A549 (cell line): ENCODE results near the gene CTSV.

Experiments
- CBX8 ChIP-seq: fragments of 200-600 bp; sonication (generic); IDR thresholded peaks from 2 replicates; pipeline ENCODE4 v1.6.1; 2016
- CTCF ChIP-seq: fragments of >200 bp; sonication (Bioruptor Twin); formaldehyde crosslinking; IDR thresholded peaks from 3 replicates; pipeline ENCODE4 v1.5.1; 2016
- EP300 ChIP-seq, 2 experiments: fragments of >200 bp; sonication (Bioruptor Twin); formaldehyde crosslinking; IDR thresholded peaks; 2 replicates in 1 of 2; 3 replicates in 1 of 2; pipeline ENCODE4 v1.6.1; 2016 to 2017
- FOSL2 ChIP-seq, 2 experiments: fragments of 450-650 bp in 1 of 2; fragments of >200 bp in 1 of 2; sonication (Bioruptor Twin) in 1 of 2; formaldehyde crosslinking; IDR thresholded peaks; 2 replicates each; pipeline versions ENCODE4 v1.5.0 to v1.6.1; 2016 to 2020; ENCODE audit warnings: mild to moderate bottlenecking in 1 of 2, moderate library complexity in 1 of 2
- JUN ChIP-seq, 2 experiments: fragments of >200 bp; sonication (Bioruptor Twin); formaldehyde crosslinking; IDR thresholded peaks; 2 replicates in 1 of 2; 3 replicates in 1 of 2; pipeline ENCODE4 v1.6.1; 2016 to 2017
- MAX ChIP-seq: IDR thresholded peaks from 2 replicates; pipeline ENCODE4 v1.6.1; 2012
- NFE2L2 ChIP-seq: fragments of 150-350 bp; conservative IDR thresholded peaks from 2 replicates; pipeline ENCODE4 v1.6.1; 2014; ENCODE audit warnings: low read length
- POLR2A ChIP-seq: IDR thresholded peaks from 2 replicates; pipeline ENCODE4 v1.6.1; 2012; ENCODE audit warnings: mild to moderate bottlenecking, low read length
- RCOR1 ChIP-seq: fragments of 150-350 bp; IDR thresholded peaks from 2 replicates; pipeline ENCODE4 v1.6.1; 2014; ENCODE audit warnings: antibody characterized with exemption, low read length, low read depth
- RFX5 ChIP-seq: fragments of 450-650 bp; IDR thresholded peaks from 2 replicates; pipeline ENCODE4 v1.7.1; 2014; ENCODE audit warnings: antibody characterized with exemption, mild to moderate bottlenecking, moderate library complexity
- SMC3 ChIP-seq: fragments of >200 bp; sonication (Bioruptor Twin); formaldehyde crosslinking; IDR thresholded peaks from 3 replicates; pipeline ENCODE4 v1.6.1; 2018; ENCODE audit warnings: inconsistent platforms
- ZNF302 ChIP-seq: fragments of 250-450 bp; sonication (Bioruptor Pico); IDR thresholded peaks from 2 replicates; pipeline ENCODE4 v1.9.0; 2021; ENCODE audit warnings: inconsistent platforms, mild to moderate bottlenecking, moderate library complexity

GRCh38 chr9:97039514-97039860 is 545 bp upstream of the CTSV start:
- TF ChIP-seq NFE2L2, result no peak
- no peak for TF ChIP-seq CTCF
- TF ChIP-seq FOSL2 (IDR thresholded peaks at IDR 0.05), result no peak
- TF ChIP-seq FOSL2 (CRISPR knock-in tag; IDR thresholded peaks at IDR 0.05), result no peak
- no peak for TF ChIP-seq CBX8
- TF ChIP-seq RCOR1, result no peak
- no peak for TF ChIP-seq RFX5
- no peak for TF ChIP-seq ZNF302 (CRISPR knock-in tag)
- no peak for TF ChIP-seq POLR2A
- no peak for TF ChIP-seq EP300 (IDR thresholded peaks at IDR 0.05)
- TF ChIP-seq SMC3, result no peak
- no peak; the same call in 1 of the 2 replicates for TF ChIP-seq MAX
- no peak for TF ChIP-seq JUN (IDR thresholded peaks at IDR 0.05)
